Small intestine (tissue), 16 donors: ENCODE measurements around the gene DDX20. TPM values are rescaled to one million over a fixed set of nuclear protein-coding genes. Genes with fewer than 3 reads are reported as not detected.

Experiments used
- DNase-seq, 2 donors: peaks; one replicate each; pipeline versions ENCODE4 v3.0.0 to v3.0.0-alpha.2; 2013
- FAIRE-seq: peaks from 2 replicates; lab custom pipeline; 2012; peaks lifted over from hg19 to GRCh38; lab: Jason Lieb, UNC
- H3K27ac ChIP-seq, 3 donors: one replicate each; pipeline ENCODE4 v1.5.1; 2013; ENCODE audit warnings: low read length in 2 of 3, mild to moderate bottlenecking in 2 of 3, control low read depth in 1 of 3, inconsistent platforms in 1 of 3, low read depth in 1 of 3, moderate library complexity in 1 of 3
- H3K27me3 ChIP-seq, 3 donors: one replicate each; pipeline ENCODE4 v1.6.1; 2013; ENCODE audit warnings: low read length in 3 of 3, inconsistent platforms in 1 of 3; ENCODE audit not compliant: control insufficient read depth in 3 of 3, insufficient read depth in 3 of 3
- H3K36me3 ChIP-seq, 3 donors: one replicate each; pipeline ENCODE4 v1.6.1; 2013; ENCODE audit warnings: low read length in 3 of 3, inconsistent platforms in 1 of 3, low read depth in 1 of 3, mild to moderate bottlenecking in 1 of 3, moderate library complexity in 1 of 3; ENCODE audit not compliant: control insufficient read depth in 3 of 3, insufficient read depth in 2 of 3
- H3K4me1 ChIP-seq, 3 donors: one replicate each; pipeline ENCODE4 v1.6.1; 2013; ENCODE audit warnings: low read length in 2 of 3, inconsistent platforms in 1 of 3, low read depth in 1 of 3, mild to moderate bottlenecking in 1 of 3, moderate library complexity in 1 of 3; ENCODE audit not compliant: control insufficient read depth in 3 of 3, insufficient read depth in 2 of 3
- H3K4me3 ChIP-seq, 3 donors: one replicate each; pipeline ENCODE4 v1.5.1; 2013; ENCODE audit warnings: low read length in 3 of 3, control low read depth in 1 of 3, inconsistent platforms in 1 of 3, low read depth in 1 of 3, mild to moderate bottlenecking in 1 of 3, moderate library complexity in 1 of 3
- H3K9me3 ChIP-seq, 2 donors: one replicate each; pipeline ENCODE4 v1.6.1; 2013; ENCODE audit warnings: low read depth in 1 of 2, low read length in 1 of 2; ENCODE audit not compliant: control insufficient read depth in 2 of 2, insufficient read depth in 1 of 2
- WGBS, 3 donors: extraction: QIAGEN DNeasy Blood & Tissue Kit; methylation state at CpG; one replicate each; pipeline ENCODE4 v1.1.7; 2013; 5-methylcytosine and 5-hydroxymethylcytosine counted together
- long read RNA-seq, 10 donors: transcript quantifications; one replicate each; lab custom pipeline, GENCODE V29; 2026
- polyA plus RNA-seq, 4 donors: library from polyadenylated mRNA; stranded (reverse) in 3 of 4; unstranded in 1 of 4; fragments of 200-250 nt in 3 of 4; fragments of 120-200 nt in 1 of 4; gene quantifications; one replicate each; pipeline versions ENCODE4 v1.2.1 to v1.2.3, GENCODE V29; 2013
- donor health status: healthy with polysubstance abuse.
- donor health status: control.
- donor health status: control.
- donor health status: Bipolar disorder and iron deficiency.
- donor health status: healthy.

Gene DDX20, protein sequence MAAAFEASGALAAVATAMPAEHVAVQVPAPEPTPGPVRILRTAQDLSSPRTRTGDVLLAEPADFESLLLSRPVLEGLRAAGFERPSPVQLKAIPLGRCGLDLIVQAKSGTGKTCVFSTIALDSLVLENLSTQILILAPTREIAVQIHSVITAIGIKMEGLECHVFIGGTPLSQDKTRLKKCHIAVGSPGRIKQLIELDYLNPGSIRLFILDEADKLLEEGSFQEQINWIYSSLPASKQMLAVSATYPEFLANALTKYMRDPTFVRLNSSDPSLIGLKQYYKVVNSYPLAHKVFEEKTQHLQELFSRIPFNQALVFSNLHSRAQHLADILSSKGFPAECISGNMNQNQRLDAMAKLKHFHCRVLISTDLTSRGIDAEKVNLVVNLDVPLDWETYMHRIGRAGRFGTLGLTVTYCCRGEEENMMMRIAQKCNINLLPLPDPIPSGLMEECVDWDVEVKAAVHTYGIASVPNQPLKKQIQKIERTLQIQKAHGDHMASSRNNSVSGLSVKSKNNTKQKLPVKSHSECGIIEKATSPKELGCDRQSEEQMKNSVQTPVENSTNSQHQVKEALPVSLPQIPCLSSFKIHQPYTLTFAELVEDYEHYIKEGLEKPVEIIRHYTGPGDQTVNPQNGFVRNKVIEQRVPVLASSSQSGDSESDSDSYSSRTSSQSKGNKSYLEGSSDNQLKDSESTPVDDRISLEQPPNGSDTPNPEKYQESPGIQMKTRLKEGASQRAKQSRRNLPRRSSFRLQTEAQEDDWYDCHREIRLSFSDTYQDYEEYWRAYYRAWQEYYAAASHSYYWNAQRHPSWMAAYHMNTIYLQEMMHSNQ
- polyA plus RNA-seq = 10 to 100 TPM in 1 of 4 donors, 1 to 10 TPM in 3; 3.0 to 12.5 (median 4.9) TPM
- long read RNA-seq, donor 1 = 0 reads
- long read RNA-seq, donor 2 = 0 reads
- long read RNA-seq, donor 3, full-length matches to known transcripts = 2 of 9 reads
- long read RNA-seq, donor 3, partial matches to known transcripts = 7 of 9 reads
- long read RNA-seq, donor 3, other reads (novel, unspliced or antisense) = 0 of 9 reads
- long read RNA-seq, donor 4 = 0 reads
- long read RNA-seq, donor 5 = 0 reads
- long read RNA-seq, donor 6, full-length matches to known transcripts = 1 of 7 reads
- long read RNA-seq, donor 6, partial matches to known transcripts = 6 of 7 reads
- long read RNA-seq, donor 6, other reads (novel, unspliced or antisense) = 0 of 7 reads
- long read RNA-seq, donor 7 = 0 reads
- long read RNA-seq, donor 8 = 0 reads
- long read RNA-seq, donor 9, full-length matches to known transcripts = 2 of 2 reads
- long read RNA-seq, donor 9, partial matches to known transcripts = 0 of 2 reads
- long read RNA-seq, donor 9, other reads (novel, unspliced or antisense) = 0 of 2 reads
- long read RNA-seq, donor 10, full-length matches to known transcripts = 9 of 17 reads
- long read RNA-seq, donor 10, partial matches to known transcripts = 8 of 17 reads
- long read RNA-seq, donor 10, other reads (novel, unspliced or antisense) = 0 of 17 reads

GRCh38 chr1:111755331-111756123 is at the start of gene DDX20:
DDX20 (plus strand) TSS chr1:111755901; CDS start chr1:111755925, 24 bp downstream.
- Histone ChIP-seq H3K9me3 (no peaks in the 10 kb centered on the region), H3K27me3 (no peaks in the 10 kb centered on the region), H3K4me3 (peak within 1 kb of the TSS; percentile 78 to 97 (median 84)), H3K36me3 (peaks cover 0 to under 1% (median 0%) of the 10 kb centered on the region in 3 donors), H3K4me1 (peaks cover 0 to 5% (median 0%) of the 10 kb centered on the region in 3 donors), H3K27ac (peak within 1 kb of the TSS; percentile 86 to 98 (median 91))
- DNase-seq = peak; percentile 95 to 98
- FAIRE-seq = no peak
- 0% methylated on average over 54 to 67 of the region's 67 CpGs for WGBS, 3 donors

GRCh38 chr1:111706921-111707320 is 48.8 kb upstream of the DDX20 start:
- DNase-seq (no peak), FAIRE-seq (no peak)
- WGBS, 3 donors = 62 to 86% (median 66%) methylated on average over 2 of the region's 2 CpGs
- H3K9me3 ChIP-seq = no peaks in the 10 kb centered on the region
- peaks cover 4 to 17% (median 5%) of the 10 kb centered on the region in 3 donors for H3K36me3 ChIP-seq
- no peak overlapping the region for H3K27ac ChIP-seq
- no peaks in the 10 kb centered on the region for H3K27me3 ChIP-seq
- H3K4me1 ChIP-seq = no peaks in the 10 kb centered on the region
- H3K4me3 ChIP-seq = no peak overlapping the region

- WGBS, 3 donors = 71 to 80% (median 75%) methylated on average over 9 of the region's 9 CpGs
- H3K27me3 ChIP-seq = no peaks in the 10 kb centered on the region
- no peak for DNase-seq
- H3K36me3 ChIP-seq = peaks cover 4 to 14% (median 5%) of the 10 kb centered on the region in 3 donors
- no peak for FAIRE-seq
- H3K4me3 ChIP-seq = no peak overlapping the region
- H3K9me3 ChIP-seq = no peaks in the 10 kb centered on the region
- no peak overlapping the region for H3K27ac ChIP-seq
- no peaks in the 10 kb centered on the region for H3K4me1 ChIP-seq
Observed at GRCh38 chr1:111707906-111708305, 47.8 kb upstream of the DDX20 start.

DNA sequence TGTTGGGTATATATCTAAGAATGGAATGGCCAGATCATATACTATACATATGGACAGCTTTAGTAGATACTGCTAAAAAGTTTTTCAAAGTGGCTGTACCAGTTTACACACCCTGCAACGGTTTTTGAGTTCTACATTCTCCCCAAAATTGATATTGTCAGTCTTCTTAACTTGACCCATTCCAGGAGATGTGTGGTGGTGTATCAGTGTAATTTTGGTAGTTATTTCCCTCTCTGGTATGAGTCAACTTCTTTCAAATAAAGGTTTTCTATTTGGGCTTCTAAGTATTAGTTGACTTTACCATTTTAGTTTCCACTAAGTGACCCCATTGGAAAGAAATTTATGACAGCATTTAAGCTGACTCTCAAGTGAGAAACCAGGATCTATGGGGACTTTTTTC is 45.7 kb upstream of the DDX20 start:
- 37 to 62% (median 57%) methylated on average over 1 of the region's 1 CpG for WGBS, 3 donors
- Histone ChIP-seq H3K27me3 (no peaks in the 10 kb centered on the region), H3K36me3 (peaks cover 2 to 11% (median 3%) of the 10 kb centered on the region in 3 donors)

GRCh38 chr1:111716333-111716732 is 39.4 kb upstream of the DDX20 start:
- DNase-seq (no peak), FAIRE-seq (no peak)
- Histone ChIP-seq H3K4me1 (no peaks in the 10 kb centered on the region), H3K27ac (no peak overlapping the region), H3K4me3 (no peak overlapping the region), H3K27me3 (no peaks in the 10 kb centered on the region), H3K36me3 (peaks cover 0 to 3% (median 2%) of the 10 kb centered on the region in 3 donors), H3K9me3 (no peaks in the 10 kb centered on the region)
- 76 to 85% (median 83%) methylated on average over 3 of the region's 3 CpGs for WGBS, 3 donors

More for the DNA sequence above, 45.7 kb upstream of the DDX20 start:
- H3K27ac ChIP-seq = no peak overlapping the region
- H3K4me1 ChIP-seq = no peaks in the 10 kb centered on the region
- FAIRE-seq = no peak
- DNase-seq = no peak
- H3K4me3 ChIP-seq = no peak overlapping the region
- no peaks in the 10 kb centered on the region for H3K9me3 ChIP-seq

GRCh38 chr1:111717450-111717849 is 38.3 kb upstream of the DDX20 start:
- WGBS, 3 donors = 95 to 99% (median 96%) methylated on average over 2 of the region's 2 CpGs
- no peak for DNase-seq
- no peak overlapping the region for H3K4me3 ChIP-seq
- no peaks in the 10 kb centered on the region for H3K9me3 ChIP-seq
- H3K36me3 ChIP-seq = peaks cover 0 to 3% (median 2%) of the 10 kb centered on the region in 3 donors
- no peaks in the 10 kb centered on the region for H3K27me3 ChIP-seq
- H3K4me1 ChIP-seq = no peaks in the 10 kb centered on the region
- FAIRE-seq = no peak
- H3K27ac ChIP-seq = no peak overlapping the region

GRCh38 chr1:111719135-111719534 is 36.6 kb upstream of the DDX20 start:
- Histone ChIP-seq H3K36me3 (peaks cover 0 to 3% (median 2%) of the 10 kb centered on the region in 3 donors), H3K27ac (no peak overlapping the region), H3K4me3 (no peak overlapping the region), H3K27me3 (no peaks in the 10 kb centered on the region), H3K4me1 (no peaks in the 10 kb centered on the region), H3K9me3 (no peaks in the 10 kb centered on the region)
- FAIRE-seq (no peak), DNase-seq (no peak)
- 96% methylated on average over 5 of the region's 5 CpGs for WGBS, 3 donors
